Endothelial cell (in vitro differentiated cells): ENCODE results near the gene HELB. TPM values are rescaled to one million over a fixed set of nuclear protein-coding genes. Genes with fewer than 3 reads are reported as not detected.

Experiments used
- DNase-seq: peaks from one replicate; pipeline ENCODE4 v3.0.0; 2021; ENCODE audit warnings: low spot score
- H3K27ac Mint-ChIP-seq: one replicate; pipeline ENCODE4 v1.8.0; 2021; ENCODE audit warnings: mixed read lengths, inconsistent platforms; ENCODE audit not compliant: unreplicated experiment
- H3K27me3 Mint-ChIP-seq: one replicate; pipeline ENCODE4 v1.8.0; 2021; ENCODE audit warnings: mild to moderate bottlenecking, moderate library complexity, mixed read lengths, inconsistent platforms; ENCODE audit not compliant: unreplicated experiment
- H3K36me3 Mint-ChIP-seq: one replicate; pipeline ENCODE4 v1.8.0; 2021; ENCODE audit warnings: mild to moderate bottlenecking, low read depth, mixed read lengths, inconsistent platforms; ENCODE audit not compliant: unreplicated experiment
- H3K4me1 Mint-ChIP-seq: one replicate; pipeline ENCODE4 v1.8.0; 2021; ENCODE audit warnings: mild to moderate bottlenecking, mixed read lengths, inconsistent platforms; ENCODE audit not compliant: unreplicated experiment
- H3K4me3 Mint-ChIP-seq: one replicate; pipeline ENCODE4 v1.8.0; 2021; ENCODE audit warnings: mild to moderate bottlenecking, mixed read lengths, inconsistent platforms; ENCODE audit not compliant: unreplicated experiment
- H3K9me3 Mint-ChIP-seq: one replicate; pipeline ENCODE4 v1.8.0; 2021; ENCODE audit warnings: mixed read lengths, inconsistent platforms; ENCODE audit not compliant: unreplicated experiment
- CTCF ChIP-seq: fragments of 200-600 bp; sonication (generic); IDR thresholded peaks from one replicate; pipeline ENCODE4 v1.5.0; 2021; ENCODE audit warnings: antibody characterized with exemption; ENCODE audit not compliant: unreplicated experiment
- total RNA-seq: library from RNA; stranded (reverse); fragmentation: NEBNext Ultra II Directional; extraction: Animal tissue kit (Norgen Biotek cat#: 25700); gene quantifications from one replicate; pipeline ENCODE4 v1.2.1, GENCODE V29; 2021; ENCODE audit not compliant: unreplicated experiment

Gene HELB
- total RNA-seq, 1 donor from 2014 or later = 3.7 TPM

- no peak overlapping the region for H3K4me3 Mint-ChIP-seq
- DNase-seq = no peak
- no peak for TF ChIP-seq CTCF
- H3K36me3 Mint-ChIP-seq = peaks cover 14% of the 10 kb centered on the region
- no peak overlapping the region for H3K27ac Mint-ChIP-seq
- H3K27me3 Mint-ChIP-seq = peaks cover 4% of the 10 kb centered on the region
- peaks cover 4% of the 10 kb centered on the region for H3K4me1 Mint-ChIP-seq
- no peaks in the 10 kb centered on the region for H3K9me3 Mint-ChIP-seq
Measured at GRCh38 chr12:66345956-66346355, 43.7 kb downstream of the HELB start.

GRCh38 chr12:66351301-66351700, 49.0 kb downstream of the HELB start:
- Mint-ChIP-seq H3K27ac (no peak overlapping the region), H3K36me3 (peaks cover 3% of the 10 kb centered on the region), H3K4me1 (no peaks in the 10 kb centered on the region), H3K4me3 (no peak overlapping the region), H3K27me3 (peaks cover 2% of the 10 kb centered on the region), H3K9me3 (no peaks in the 10 kb centered on the region)
- TF ChIP-seq CTCF = no peak
- DNase-seq = no peak

GRCh38 chr12:66352197-66352596, 49.9 kb downstream of the HELB start:
- no peak for TF ChIP-seq CTCF
- peaks cover 3% of the 10 kb centered on the region for H3K36me3 Mint-ChIP-seq

GRCh38 chr12:66352899-66353298, 50.6 kb downstream of the HELB start:
- Mint-ChIP-seq H3K27ac (no peak overlapping the region), H3K4me1 (no peaks in the 10 kb centered on the region), H3K9me3 (no peaks in the 10 kb centered on the region), H3K4me3 (no peak overlapping the region), H3K36me3 (peaks cover 3% of the 10 kb centered on the region), H3K27me3 (peaks cover 2% of the 10 kb centered on the region)
- no peak for DNase-seq
- no peak for TF ChIP-seq CTCF

More at GRCh38 chr12:66352197-66352596, 49.9 kb downstream of the HELB start:
- Mint-ChIP-seq H3K4me3 (no peak overlapping the region), H3K27ac (no peak overlapping the region), H3K4me1 (no peaks in the 10 kb centered on the region), H3K9me3 (no peaks in the 10 kb centered on the region), H3K27me3 (peaks cover 2% of the 10 kb centered on the region)
- DNase-seq = peak; percentile 49

GRCh38 chr12:66354291-66354690, 52.0 kb downstream of the HELB start:
- no peaks in the 10 kb centered on the region for H3K9me3 Mint-ChIP-seq
- DNase-seq = no peak
- H3K27ac Mint-ChIP-seq = no peak overlapping the region
- H3K27me3 Mint-ChIP-seq = peaks cover 2% of the 10 kb centered on the region
- no peaks in the 10 kb centered on the region for H3K36me3 Mint-ChIP-seq
- no peak overlapping the region for H3K4me3 Mint-ChIP-seq
- no peaks in the 10 kb centered on the region for H3K4me1 Mint-ChIP-seq
- no peak for TF ChIP-seq CTCF
